Measurements from ENCODE around the gene NLRC4. TPM values are rescaled to one million over a fixed set of nuclear protein-coding genes. Genes with fewer than 3 reads are reported as not detected.

Gene NLRC4
- total RNA-seq, 2 experiments from 2014 or later: 0.11 TPM; not detected in 1

GRCh38 chr2:32258242-32258641 is 6.4 kb downstream of the NLRC4 start:
- POLR2A ChIA-PET: no interaction called here
- no peaks in the 10 kb centered on the region for H3K36me3 ChIP-seq (ENCODE audit: insufficient read depth, low read length)
- intact Hi-C loops (cut with DNase I, micrococcal nuclease): no loop called here
- TF ChIP-seq, protein P1, sequence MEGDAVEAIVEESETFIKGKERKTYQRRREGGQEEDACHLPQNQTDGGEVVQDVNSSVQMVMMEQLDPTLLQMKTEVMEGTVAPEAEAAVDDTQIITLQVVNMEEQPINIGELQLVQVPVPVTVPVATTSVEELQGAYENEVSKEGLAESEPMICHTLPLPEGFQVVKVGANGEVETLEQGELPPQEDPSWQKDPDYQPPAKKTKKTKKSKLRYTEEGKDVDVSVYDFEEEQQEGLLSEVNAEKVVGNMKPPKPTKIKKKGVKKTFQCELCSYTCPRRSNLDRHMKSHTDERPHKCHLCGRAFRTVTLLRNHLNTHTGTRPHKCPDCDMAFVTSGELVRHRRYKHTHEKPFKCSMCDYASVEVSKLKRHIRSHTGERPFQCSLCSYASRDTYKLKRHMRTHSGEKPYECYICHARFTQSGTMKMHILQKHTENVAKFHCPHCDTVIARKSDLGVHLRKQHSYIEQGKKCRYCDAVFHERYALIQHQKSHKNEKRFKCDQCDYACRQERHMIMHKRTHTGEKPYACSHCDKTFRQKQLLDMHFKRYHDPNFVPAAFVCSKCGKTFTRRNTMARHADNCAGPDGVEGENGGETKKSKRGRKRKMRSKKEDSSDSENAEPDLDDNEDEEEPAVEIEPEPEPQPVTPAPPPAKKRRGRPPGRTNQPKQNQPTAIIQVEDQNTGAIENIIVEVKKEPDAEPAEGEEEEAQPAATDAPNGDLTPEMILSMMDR (IDR thresholded peaks at IDR 0.05): no peak
- H3K27me3 Mint-ChIP-seq: peaks cover 4% of the 10 kb centered on the region
- H3K27ac ChIP-seq (ENCODE audit: low read depth in 1 of 2, low read length in 2 of 2): no peak overlapping the region
- peaks cover 0 to 2% of the 10 kb centered on the region in 2 experiments for H3K27me3 ChIP-seq (ENCODE audit: control insufficient read depth in 1 of 2, insufficient read depth in 2 of 2, low read length in 2 of 2)
- no peaks in the 10 kb centered on the region for H3K9me3 Mint-ChIP-seq
- no peaks in the 10 kb centered on the region for H3K4me1 ChIP-seq (ENCODE audit: insufficient read depth, low read length)
- H3K9me3 ChIP-seq (ENCODE audit: control insufficient read depth in 1 of 2, insufficient read depth in 1 of 2, low read length in 2 of 2): no peaks in the 10 kb centered on the region
- H3K36me3 Mint-ChIP-seq (ENCODE audit: low read depth): no peaks in the 10 kb centered on the region
- CTCF ChIA-PET: interaction anchor here (0.8 kb wide), 1 partner anchor 44 kb away, joined by 3 read pairs; no protein-coding TSS in a partner anchor
- H3K4me1 Mint-ChIP-seq (ENCODE audit: low read depth): no peaks in the 10 kb centered on the region
- no peak overlapping the region for H3K4me3 ChIP-seq (ENCODE audit: low read length)
- no peak for ATAC-seq (ENCODE audit: poor library complexity)
- H3K4me3 Mint-ChIP-seq: no peak overlapping the region
- no peak overlapping the region for H3K27ac Mint-ChIP-seq
- DNase-seq: no peak

GRCh38 chr2:32250290-32250689 is 14.4 kb downstream of the NLRC4 start:
- no peaks in the 10 kb centered on the region for H3K9me3 Mint-ChIP-seq
- intact Hi-C loops (cut with DNase I, micrococcal nuclease): no loop called here

GRCh38 chr2:32249731-32250236 is 14.9 kb downstream of the NLRC4 start:
- Mint-ChIP-seq H3K27ac (no peak overlapping the region), H3K4me3 (no peak overlapping the region), H3K36me3 (ENCODE audit: low read depth) (no peaks in the 10 kb centered on the region), H3K4me1 (ENCODE audit: low read depth) (no peaks in the 10 kb centered on the region), H3K9me3 (no peaks in the 10 kb centered on the region), H3K27me3 (no peaks in the 10 kb centered on the region)
- H3K4me3 ChIP-seq (ENCODE audit: low read length): no peak overlapping the region
- DNase-seq (no peak), ATAC-seq (ENCODE audit: poor library complexity) (no peak)
- TF ChIP-seq, protein P1 (IDR thresholded peaks at IDR 0.05): no peak
- ChIA-PET CTCF (no interaction called here), POLR2A (no interaction called here)
- H3K27ac ChIP-seq (ENCODE audit: low read depth in 1 of 2, low read length in 2 of 2): no peak overlapping the region
- H3K36me3 ChIP-seq (ENCODE audit: insufficient read depth, low read length): no peaks in the 10 kb centered on the region
- H3K4me1 ChIP-seq (ENCODE audit: insufficient read depth, low read length): no peaks in the 10 kb centered on the region
- no peaks in the 10 kb centered on the region for H3K9me3 ChIP-seq (ENCODE audit: control insufficient read depth in 1 of 2, insufficient read depth in 1 of 2, low read length in 2 of 2)
- H3K27me3 ChIP-seq (ENCODE audit: control insufficient read depth in 1 of 2, insufficient read depth in 2 of 2, low read length in 2 of 2): no peaks in the 10 kb centered on the region
- intact Hi-C loops (cut with DNase I, micrococcal nuclease): no loop called here

More at GRCh38 chr2:32250290-32250689, 14.4 kb downstream of the NLRC4 start:
- CTCF ChIA-PET: no interaction called here
- H3K36me3 ChIP-seq (ENCODE audit: insufficient read depth, low read length): no peaks in the 10 kb centered on the region
- H3K9me3 ChIP-seq (ENCODE audit: control insufficient read depth in 1 of 2, insufficient read depth in 1 of 2, low read length in 2 of 2): no peaks in the 10 kb centered on the region
- DNase-seq: no peak
- H3K4me1 Mint-ChIP-seq (ENCODE audit: low read depth): no peaks in the 10 kb centered on the region
- H3K4me1 ChIP-seq (ENCODE audit: insufficient read depth, low read length): no peaks in the 10 kb centered on the region
- no peak overlapping the region for H3K4me3 ChIP-seq (ENCODE audit: low read length)
- H3K4me3 Mint-ChIP-seq: no peak overlapping the region
- no peaks in the 10 kb centered on the region for H3K27me3 ChIP-seq (ENCODE audit: control insufficient read depth in 1 of 2, insufficient read depth in 2 of 2, low read length in 2 of 2)
- H3K27me3 Mint-ChIP-seq: no peaks in the 10 kb centered on the region
- TF ChIP-seq, protein P1 (IDR thresholded peaks at IDR 0.05): no peak
- no peaks in the 10 kb centered on the region for H3K36me3 Mint-ChIP-seq (ENCODE audit: low read depth)
- no peak overlapping the region for H3K27ac ChIP-seq (ENCODE audit: low read depth in 1 of 2, low read length in 2 of 2)
- H3K27ac Mint-ChIP-seq: no peak overlapping the region
- ATAC-seq (ENCODE audit: poor library complexity): no peak
- POLR2A ChIA-PET: no interaction called here
